ENCODE data around the gene GDA.

DNA sequence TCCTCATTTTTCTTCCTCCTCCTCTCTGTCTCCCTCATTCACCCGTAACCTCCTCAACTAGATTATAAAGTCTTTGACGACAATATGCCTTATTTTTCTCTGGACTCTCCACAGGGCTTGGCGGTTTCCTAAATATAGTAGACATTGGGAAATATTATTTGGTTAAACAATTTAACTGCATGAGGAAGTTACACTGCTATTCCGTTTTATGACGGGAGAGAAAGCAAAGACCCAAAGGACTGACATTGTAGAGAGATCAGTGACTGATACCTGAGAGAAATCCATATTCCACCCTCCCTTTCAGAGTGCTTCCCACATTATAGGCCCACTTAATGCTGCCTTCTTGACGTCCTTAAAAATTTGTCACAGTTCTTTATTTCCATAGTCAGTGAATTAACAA lies 51.2 kb downstream of the GDA start:
- TF ChIP-seq, protein P1, sequence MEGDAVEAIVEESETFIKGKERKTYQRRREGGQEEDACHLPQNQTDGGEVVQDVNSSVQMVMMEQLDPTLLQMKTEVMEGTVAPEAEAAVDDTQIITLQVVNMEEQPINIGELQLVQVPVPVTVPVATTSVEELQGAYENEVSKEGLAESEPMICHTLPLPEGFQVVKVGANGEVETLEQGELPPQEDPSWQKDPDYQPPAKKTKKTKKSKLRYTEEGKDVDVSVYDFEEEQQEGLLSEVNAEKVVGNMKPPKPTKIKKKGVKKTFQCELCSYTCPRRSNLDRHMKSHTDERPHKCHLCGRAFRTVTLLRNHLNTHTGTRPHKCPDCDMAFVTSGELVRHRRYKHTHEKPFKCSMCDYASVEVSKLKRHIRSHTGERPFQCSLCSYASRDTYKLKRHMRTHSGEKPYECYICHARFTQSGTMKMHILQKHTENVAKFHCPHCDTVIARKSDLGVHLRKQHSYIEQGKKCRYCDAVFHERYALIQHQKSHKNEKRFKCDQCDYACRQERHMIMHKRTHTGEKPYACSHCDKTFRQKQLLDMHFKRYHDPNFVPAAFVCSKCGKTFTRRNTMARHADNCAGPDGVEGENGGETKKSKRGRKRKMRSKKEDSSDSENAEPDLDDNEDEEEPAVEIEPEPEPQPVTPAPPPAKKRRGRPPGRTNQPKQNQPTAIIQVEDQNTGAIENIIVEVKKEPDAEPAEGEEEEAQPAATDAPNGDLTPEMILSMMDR (IDR thresholded peaks at IDR 0.05) = no peak
- no peak for TF ChIP-seq POLR2A (IDR thresholded peaks at IDR 0.05)

Measured in body of pancreas (tissue), 4 donors.